IPS-15b (cell line): ENCODE results near the gene HSP90B1.

ENCODE experiments used
- H3K27me3 ChIP-seq: one replicate; pipeline ENCODE4 v1.6.1; 2013; ENCODE audit warnings: low read length; ENCODE audit not compliant: control insufficient read depth, insufficient read depth
- H3K36me3 ChIP-seq: one replicate; pipeline ENCODE4 v1.6.1; 2013; ENCODE audit warnings: low read length; ENCODE audit not compliant: control insufficient read depth, insufficient read depth
- H3K4me1 ChIP-seq: one replicate; pipeline ENCODE4 v1.6.1; 2013; ENCODE audit warnings: mild to moderate bottlenecking, low read length; ENCODE audit not compliant: control insufficient read depth, insufficient read depth
- H3K4me3 ChIP-seq: one replicate; pipeline ENCODE4 v1.5.1; 2013; ENCODE audit warnings: low read depth, low read length
- H3K9ac ChIP-seq: one replicate; pipeline ENCODE4 v1.6.1; 2013; ENCODE audit warnings: low read depth, mild to moderate bottlenecking, low read length
- H3K9me3 ChIP-seq: one replicate; pipeline ENCODE4 v1.6.1; 2013; ENCODE audit warnings: mild to moderate bottlenecking, low read length; ENCODE audit not compliant: control insufficient read depth, insufficient read depth

The HSP90B1 gene

GRCh38 chr12:103930034-103930786 lies at the start of gene HSP90B1:
Gene HSP90B1 (plus strand): TSS chr12:103930410. CDS start chr12:103930516, 106 bp downstream.
- Histone ChIP-seq H3K9ac (peak within 1 kb of the TSS; percentile 80), H3K4me1 (peaks cover 5% of the 10 kb centered on the region)

GRCh38 chr12:103881261-103881660 lies 48.9 kb upstream of the HSP90B1 start:
- Histone ChIP-seq H3K9me3 (no peaks in the 10 kb centered on the region), H3K9ac (no peak overlapping the region), H3K4me1 (no peaks in the 10 kb centered on the region), H3K36me3 (no peaks in the 10 kb centered on the region), H3K4me3 (no peak overlapping the region), H3K27me3 (no peaks in the 10 kb centered on the region)

More at GRCh38 chr12:103930034-103930786, at the start of gene HSP90B1:
- peaks cover 11% of the 10 kb centered on the region for H3K36me3 ChIP-seq
- no peaks in the 10 kb centered on the region for H3K27me3 ChIP-seq
- H3K4me3 ChIP-seq = peak within 1 kb of the TSS; percentile 88
- no peaks in the 10 kb centered on the region for H3K9me3 ChIP-seq

GRCh38 chr12:103882861-103883596 lies 47.2 kb upstream of the HSP90B1 start:
- no peaks in the 10 kb centered on the region for H3K4me1 ChIP-seq
- no peak overlapping the region for H3K4me3 ChIP-seq
- no peaks in the 10 kb centered on the region for H3K9me3 ChIP-seq
- H3K9ac ChIP-seq = no peak overlapping the region
- no peaks in the 10 kb centered on the region for H3K36me3 ChIP-seq
- no peaks in the 10 kb centered on the region for H3K27me3 ChIP-seq

DNA sequence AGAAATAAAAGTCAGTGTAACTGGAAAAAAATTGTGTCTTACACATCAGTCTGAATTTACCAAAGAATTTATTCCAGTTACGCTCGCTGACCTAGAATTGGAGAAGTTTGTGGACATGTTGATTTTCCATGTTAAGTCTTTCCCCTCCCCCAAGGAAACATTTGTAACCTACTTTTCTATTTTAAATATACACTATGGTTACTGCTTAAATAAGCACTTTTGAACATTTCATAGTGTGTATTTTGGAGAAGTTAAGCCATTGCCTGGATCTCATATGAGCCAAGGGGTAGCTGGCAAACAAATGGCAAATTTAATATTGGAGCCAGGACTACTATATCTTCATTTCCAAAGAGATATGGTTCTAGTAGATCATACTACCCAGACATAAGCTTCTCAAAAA lies 46.3 kb upstream of the HSP90B1 start:
- Histone ChIP-seq H3K4me3 (no peak overlapping the region), H3K36me3 (no peaks in the 10 kb centered on the region), H3K9ac (no peak overlapping the region), H3K27me3 (no peaks in the 10 kb centered on the region), H3K4me1 (no peaks in the 10 kb centered on the region), H3K9me3 (no peaks in the 10 kb centered on the region)

GRCh38 chr12:103884316-103884715 lies 45.9 kb upstream of the HSP90B1 start:
- no peaks in the 10 kb centered on the region for H3K36me3 ChIP-seq
- no peak overlapping the region for H3K9ac ChIP-seq
- H3K27me3 ChIP-seq = no peaks in the 10 kb centered on the region
- H3K9me3 ChIP-seq = no peaks in the 10 kb centered on the region
- no peaks in the 10 kb centered on the region for H3K4me1 ChIP-seq
- no peak overlapping the region for H3K4me3 ChIP-seq

- Histone ChIP-seq H3K9me3 (no peaks in the 10 kb centered on the region), H3K4me1 (no peaks in the 10 kb centered on the region), H3K36me3 (no peaks in the 10 kb centered on the region), H3K27me3 (no peaks in the 10 kb centered on the region), H3K9ac (no peak overlapping the region), H3K4me3 (no peak overlapping the region)
These were observed 43.9 kb upstream of the HSP90B1 start for GRCh38 chr12:103886195-103886797.

DNA sequence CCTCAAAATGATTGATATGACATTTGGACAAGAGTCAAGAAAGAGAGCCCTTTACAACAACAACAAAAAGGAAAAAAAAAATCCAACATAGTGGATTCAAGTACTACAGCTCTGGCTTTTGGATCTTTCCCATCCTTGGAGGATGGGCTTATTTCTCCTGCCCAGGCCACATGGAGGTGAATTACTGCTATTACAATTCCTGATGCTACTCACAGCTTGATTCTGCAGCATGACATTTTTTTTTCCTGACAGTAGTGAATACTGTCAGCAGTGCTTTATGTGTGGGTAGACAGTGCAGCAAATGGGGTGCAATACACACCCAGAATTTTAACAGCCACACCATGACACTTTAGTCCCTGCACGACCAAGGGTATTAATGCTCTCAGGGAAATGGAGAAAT lies 42.5 kb upstream of the HSP90B1 start:
- H3K4me1 ChIP-seq = no peaks in the 10 kb centered on the region
- H3K4me3 ChIP-seq = no peak overlapping the region
- no peaks in the 10 kb centered on the region for H3K9me3 ChIP-seq
- H3K27me3 ChIP-seq = no peaks in the 10 kb centered on the region
- no peak overlapping the region for H3K9ac ChIP-seq
- H3K36me3 ChIP-seq = no peaks in the 10 kb centered on the region

DNA sequence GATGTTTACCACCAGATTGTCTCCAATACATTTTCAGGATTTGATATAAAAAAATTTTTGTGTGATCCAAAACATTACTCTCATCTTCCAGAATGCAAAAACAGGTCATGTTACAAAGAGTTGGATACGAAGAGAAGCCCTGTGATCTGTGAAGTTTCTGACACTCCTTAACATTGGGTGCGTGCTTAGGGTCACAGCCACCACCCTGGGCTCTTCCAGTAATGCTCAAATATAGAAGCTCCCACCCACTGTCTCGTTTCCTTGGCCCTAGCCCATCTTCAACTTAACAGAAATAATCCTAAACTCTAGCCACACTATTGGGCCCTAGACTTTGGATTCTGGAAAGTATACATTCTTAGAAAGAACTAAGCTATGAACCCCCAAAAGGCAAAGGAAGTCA lies 32.9 kb upstream of the HSP90B1 start:
- Histone ChIP-seq H3K9ac (no peak overlapping the region), H3K4me3 (no peak overlapping the region), H3K9me3 (no peaks in the 10 kb centered on the region), H3K4me1 (no peaks in the 10 kb centered on the region), H3K27me3 (no peaks in the 10 kb centered on the region), H3K36me3 (no peaks in the 10 kb centered on the region)

GRCh38 chr12:103901518-103902173 lies 28.6 kb upstream of the HSP90B1 start:
- no peak overlapping the region for H3K4me3 ChIP-seq
- H3K36me3 ChIP-seq = no peaks in the 10 kb centered on the region
- no peaks in the 10 kb centered on the region for H3K9me3 ChIP-seq
- H3K4me1 ChIP-seq = no peaks in the 10 kb centered on the region
- H3K9ac ChIP-seq = no peak overlapping the region
- no peaks in the 10 kb centered on the region for H3K27me3 ChIP-seq

DNA sequence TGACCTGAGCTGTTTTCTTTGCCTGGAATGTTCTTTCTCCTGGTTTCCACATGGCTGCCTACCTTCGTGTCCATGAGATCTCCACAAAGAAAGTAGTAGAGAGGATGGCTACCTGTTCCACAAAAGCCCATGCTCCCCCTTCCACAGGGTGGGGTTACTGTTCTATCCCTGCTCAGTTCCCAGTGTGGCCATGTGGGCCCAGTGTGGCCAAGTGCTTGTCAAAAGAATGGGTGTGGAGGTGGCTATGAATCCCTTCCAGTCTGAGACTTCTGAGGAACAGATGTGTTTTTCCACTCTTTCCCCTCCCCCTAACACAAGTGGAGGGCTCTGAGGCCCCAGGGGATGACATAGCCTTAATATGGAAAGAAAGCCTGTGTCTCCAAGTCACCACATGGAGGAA lies 26.2 kb upstream of the HSP90B1 start:
- no peaks in the 10 kb centered on the region for H3K36me3 ChIP-seq
- no peaks in the 10 kb centered on the region for H3K27me3 ChIP-seq
- no peaks in the 10 kb centered on the region for H3K4me1 ChIP-seq
- no peaks in the 10 kb centered on the region for H3K9me3 ChIP-seq
- H3K4me3 ChIP-seq = no peak overlapping the region
- no peak overlapping the region for H3K9ac ChIP-seq

DNA sequence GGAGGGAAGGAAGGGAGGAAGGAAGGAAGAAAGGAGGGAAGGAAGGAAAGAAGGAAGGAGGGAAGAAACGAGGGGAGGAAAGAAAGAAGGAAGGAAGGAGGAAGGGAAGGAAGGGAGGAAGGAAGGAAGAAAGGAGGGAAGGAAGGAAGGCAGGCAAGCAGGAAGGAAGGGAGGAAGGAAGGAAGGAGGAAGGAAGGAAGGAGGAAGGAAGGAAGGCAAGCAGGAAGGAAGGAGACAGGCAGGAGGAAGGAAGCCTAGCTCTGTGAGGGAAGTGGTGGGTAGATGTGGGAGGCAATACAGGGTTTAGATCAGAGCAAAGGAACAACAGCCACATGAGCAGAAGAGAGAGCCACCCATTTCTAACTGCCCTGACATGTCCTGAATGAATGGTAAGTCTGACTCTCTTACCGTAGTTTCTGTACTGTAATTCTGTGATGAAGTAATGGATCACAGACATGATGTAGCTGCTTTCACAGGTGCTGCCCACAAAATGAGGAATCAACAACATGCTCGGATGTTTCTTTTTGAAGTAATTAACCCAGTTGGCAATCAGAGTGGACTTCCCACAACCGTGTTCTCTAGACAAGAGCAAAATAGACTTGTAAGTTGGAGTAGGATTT lies 24.4 kb upstream of the HSP90B1 start:
- Histone ChIP-seq H3K36me3 (no peaks in the 10 kb centered on the region), H3K9ac (no peak overlapping the region), H3K27me3 (no peaks in the 10 kb centered on the region), H3K9me3 (no peaks in the 10 kb centered on the region), H3K4me3 (no peak overlapping the region), H3K4me1 (no peaks in the 10 kb centered on the region)
